ENCODE data around the gene MFN2. TPM values are rescaled to one million over a fixed set of nuclear protein-coding genes. Genes with fewer than 3 reads are reported as not detected.
A peak's percentile ranks its signal among the peaks of the same experiment; 100 is the strongest.

MFN2 gene
- total and polyA plus RNA-seq, 3 donors from 2014 or later: 77.5 to 95.3 (median 80.0) TPM

DNA sequence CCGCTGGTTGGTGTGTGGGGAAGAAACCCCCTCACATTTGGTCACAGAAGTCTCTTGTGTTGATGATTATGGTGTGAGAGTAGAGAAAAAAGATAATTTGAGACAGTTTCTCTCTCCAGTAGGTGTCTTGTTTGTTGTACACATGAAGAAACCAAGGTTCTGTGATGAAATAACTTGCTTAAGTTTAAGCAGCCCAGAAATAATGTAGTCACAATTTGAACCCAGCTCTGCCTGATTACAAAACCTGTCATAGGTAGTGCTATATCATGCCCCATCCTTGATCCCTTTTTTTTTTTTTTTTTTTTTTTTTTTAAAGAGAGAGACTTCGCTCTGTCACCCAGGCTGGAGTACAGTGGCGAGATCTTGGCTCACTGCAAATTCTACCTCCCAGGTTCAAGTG is 4.9 kb downstream of the MFN2 start:
- Histone ChIP-seq H3K4me3 (no peak overlapping the region), H3K27me3 (no peaks in the 10 kb centered on the region), H3K36me3 (ENCODE audit: low read depth, missing control alignments) (no peaks in the 10 kb centered on the region), H3K27ac (no peak overlapping the region), H3K9me3 (no peaks in the 10 kb centered on the region), H3K4me1 (peaks cover 17% of the 10 kb centered on the region)
- TF ChIP-seq POLR2A (IDR thresholded peaks at IDR 0.05): no peak
- no peak for TF ChIP-seq CTCF (IDR thresholded peaks at IDR 0.05)
- DNase-seq: no peak
- intact Hi-C loops (cut with DNase I; ENCODE audit: low total_unique reads): no loop called here
- WGBS, 2 donors: 79 to 90% methylated on average over 3 of the region's 3 CpGs

DNA sequence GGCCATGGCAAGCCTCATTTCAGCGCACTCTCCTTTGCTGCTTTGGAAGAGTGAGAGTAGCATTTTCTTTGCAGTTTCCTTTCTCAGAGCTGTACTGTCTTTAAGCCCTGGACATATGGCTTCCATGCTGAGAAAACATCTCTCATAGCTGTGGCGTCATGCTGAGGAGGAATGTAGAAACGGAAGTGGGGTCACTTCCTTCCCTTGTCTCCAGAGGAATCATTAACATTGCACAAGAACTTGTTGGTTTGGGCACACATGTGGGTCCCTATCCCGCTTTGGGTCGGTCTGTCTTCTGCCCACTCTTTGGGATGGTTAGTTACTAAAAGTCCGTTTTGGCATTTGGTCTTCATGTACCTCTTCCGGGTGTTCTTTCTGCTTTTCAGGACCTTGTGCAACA is 5.6 kb downstream of the MFN2 start:
- intact Hi-C loops (cut with DNase I; ENCODE audit: low total_unique reads): no loop called here
- H3K27me3 ChIP-seq: no peaks in the 10 kb centered on the region
- 80 to 88% methylated on average over 7 of the region's 7 CpGs for WGBS, 2 donors
- no peak for TF ChIP-seq POLR2A (IDR thresholded peaks at IDR 0.05)
- TF ChIP-seq CTCF (IDR thresholded peaks at IDR 0.05): no peak
- no peak overlapping the region for H3K27ac ChIP-seq
- peaks cover 16% of the 10 kb centered on the region for H3K4me1 ChIP-seq
- no peak for DNase-seq
- H3K36me3 ChIP-seq (ENCODE audit: low read depth, missing control alignments): no peaks in the 10 kb centered on the region
- no peak overlapping the region for H3K4me3 ChIP-seq
- H3K9me3 ChIP-seq: no peaks in the 10 kb centered on the region

- Histone ChIP-seq H3K27me3 (no peaks in the 10 kb centered on the region), H3K9me3 (no peaks in the 10 kb centered on the region), H3K4me3 (no peak overlapping the region), H3K36me3 (ENCODE audit: low read depth, missing control alignments) (no peaks in the 10 kb centered on the region), H3K27ac (peak overlapping the region in 1 of 2 donors; percentile 10), H3K4me1 (no peaks in the 10 kb centered on the region)
- no peak for DNase-seq
- intact Hi-C loops (cut with DNase I; ENCODE audit: low total_unique reads): no loop called here
- WGBS, 2 donors: 93 to 96% methylated on average over 7 of the region's 7 CpGs
- TF ChIP-seq POLR2A (IDR thresholded peaks at IDR 0.05) (no peak), CTCF (IDR thresholded peaks at IDR 0.05) (no peak)
Measured at GRCh38 chr1:11989669-11990068, 9.4 kb downstream of the MFN2 start.

GRCh38 chr1:11990303-11991032 is 10.2 kb downstream of the MFN2 start:
- H3K4me1 ChIP-seq: no peaks in the 10 kb centered on the region
- peak overlapping the region in 1 of 2 donors; percentile 10 for H3K27ac ChIP-seq
- intact Hi-C loops (cut with DNase I; ENCODE audit: low total_unique reads): no loop called here
- H3K36me3 ChIP-seq (ENCODE audit: low read depth, missing control alignments): no peaks in the 10 kb centered on the region
- 84 to 95% methylated on average over 8 to 10 of the region's 10 CpGs for WGBS, 2 donors
- TF ChIP-seq POLR2A (IDR thresholded peaks at IDR 0.05) (no peak), CTCF (IDR thresholded peaks at IDR 0.05) (no peak)
- H3K9me3 ChIP-seq: no peaks in the 10 kb centered on the region
- H3K4me3 ChIP-seq: no peak overlapping the region
- no peak for DNase-seq
- no peaks in the 10 kb centered on the region for H3K27me3 ChIP-seq

Measured in testis (tissue), 3 donors.